Measurements from ENCODE around the gene PRPF6. TPM values are rescaled to one million over a fixed set of nuclear protein-coding genes. Genes with fewer than 3 reads are reported as not detected.

The PRPF6 gene
- total and polyA plus RNA-seq, 2 of the 13 experiments (the other 11 are each of a cell fraction or from before 2014, with no cell fraction given), result 63.7 to 101 TPM

DNA sequence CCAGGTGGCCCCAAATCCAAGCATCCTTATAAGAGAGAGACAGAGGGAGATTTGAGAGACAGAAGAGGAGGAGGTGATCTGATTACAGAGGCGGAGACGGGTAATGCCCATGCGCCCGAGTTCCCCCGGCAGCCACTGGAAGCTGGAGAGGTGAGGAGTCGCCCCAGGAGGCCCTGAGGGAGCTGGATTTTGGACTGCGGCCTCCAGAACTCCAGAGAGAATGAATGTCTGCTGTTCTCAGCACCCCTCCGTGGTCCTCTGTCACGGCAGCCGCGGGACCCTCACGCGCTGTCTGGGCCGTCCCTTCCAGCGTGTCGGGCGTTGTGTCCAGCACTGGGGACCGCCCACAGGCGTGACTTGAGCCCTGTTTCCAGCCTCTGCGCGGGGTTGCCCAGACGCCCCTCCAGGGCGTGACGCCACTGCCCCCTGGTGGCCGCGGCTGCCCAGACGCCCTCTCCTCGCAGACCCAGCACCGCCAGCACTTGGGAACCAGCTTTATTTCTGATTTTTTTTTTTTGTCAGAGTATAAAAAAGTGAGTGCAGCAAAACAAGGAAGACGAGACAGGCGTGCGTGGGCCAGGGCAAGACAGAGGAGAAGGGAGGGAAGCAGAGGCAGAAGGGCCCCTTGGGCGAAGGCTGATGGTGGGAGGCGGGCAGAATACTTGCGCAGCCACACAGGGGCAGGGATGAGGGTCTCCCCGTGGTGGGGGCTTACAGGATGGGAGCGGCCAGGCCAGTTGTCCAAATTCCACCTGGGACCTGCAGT, 7.1 kb upstream of the PRPF6 start (continued):
- TF ChIP-seq SYNCRIP (IDR thresholded peaks at IDR 0.05; ENCODE audit: insufficient read depth, low read depth, low read length) (no peak), ZSCAN12 (CRISPR knock-in tag; IDR thresholded peaks at IDR 0.05) (0 out of 2 replicates have a peak, but pooled peaks have one; percentile 89), ZBTB26 (CRISPR knock-in tag; IDR thresholded peaks at IDR 0.05; ENCODE audit: borderline replicate concordance) (peak; percentile 89), ATAD3A (CRISPR knock-in tag; IDR thresholded peaks at IDR 0.05) (no peak), ATRX (CRISPR knock-in tag; IDR thresholded peaks at IDR 0.05; ENCODE audit: borderline replicate concordance) (no peak), TCF7 (IDR thresholded peaks at IDR 0.05; ENCODE audit: low read depth) (no peak), FOXP1 (IDR thresholded peaks at IDR 0.05) (no peak), FOXP1 (CRISPR knock-in tag; IDR thresholded peaks at IDR 0.05) (peak; percentile 52), MYC (CRISPR knock-in tag; IDR thresholded peaks at IDR 0.05; ENCODE audit: borderline replicate concordance) (peak; percentile 94), SETDB1 (CRISPR knock-in tag; IDR thresholded peaks at IDR 0.05; ENCODE audit: borderline replicate concordance) (no peak), ZNF672 (CRISPR knock-in tag; IDR thresholded peaks at IDR 0.05) (no peak), SNRNP70 (IDR thresholded peaks at IDR 0.05; ENCODE audit: low read depth, low read length) (no peak), ZNF451 (CRISPR knock-in tag; IDR thresholded peaks at IDR 0.05) (peak; percentile 69; the same call in 1 of the 2 replicates), TBL1XR1 (IDR thresholded peaks at IDR 0.05; ENCODE audit: borderline replicate concordance, low read length, partially characterized antibody) (no peak), KMT2B (CRISPR knock-in tag; IDR thresholded peaks at IDR 0.05) (peak; percentile 75), DBP (CRISPR knock-in tag; IDR thresholded peaks at IDR 0.05; ENCODE audit: not compliant biosample characterization) (peak; percentile 60), ERF (CRISPR knock-in tag; IDR thresholded peaks at IDR 0.05) (peak; percentile 93), HES4 (CRISPR knock-in tag; IDR thresholded peaks at IDR 0.05; ENCODE audit: borderline replicate concordance) (peak; percentile 17), ZNF253 (CRISPR knock-in tag; IDR thresholded peaks at IDR 0.05; ENCODE audit: borderline replicate concordance) (no peak; the same call in 1 of the 2 replicates)
- TF ChIP-seq, protein P1, sequence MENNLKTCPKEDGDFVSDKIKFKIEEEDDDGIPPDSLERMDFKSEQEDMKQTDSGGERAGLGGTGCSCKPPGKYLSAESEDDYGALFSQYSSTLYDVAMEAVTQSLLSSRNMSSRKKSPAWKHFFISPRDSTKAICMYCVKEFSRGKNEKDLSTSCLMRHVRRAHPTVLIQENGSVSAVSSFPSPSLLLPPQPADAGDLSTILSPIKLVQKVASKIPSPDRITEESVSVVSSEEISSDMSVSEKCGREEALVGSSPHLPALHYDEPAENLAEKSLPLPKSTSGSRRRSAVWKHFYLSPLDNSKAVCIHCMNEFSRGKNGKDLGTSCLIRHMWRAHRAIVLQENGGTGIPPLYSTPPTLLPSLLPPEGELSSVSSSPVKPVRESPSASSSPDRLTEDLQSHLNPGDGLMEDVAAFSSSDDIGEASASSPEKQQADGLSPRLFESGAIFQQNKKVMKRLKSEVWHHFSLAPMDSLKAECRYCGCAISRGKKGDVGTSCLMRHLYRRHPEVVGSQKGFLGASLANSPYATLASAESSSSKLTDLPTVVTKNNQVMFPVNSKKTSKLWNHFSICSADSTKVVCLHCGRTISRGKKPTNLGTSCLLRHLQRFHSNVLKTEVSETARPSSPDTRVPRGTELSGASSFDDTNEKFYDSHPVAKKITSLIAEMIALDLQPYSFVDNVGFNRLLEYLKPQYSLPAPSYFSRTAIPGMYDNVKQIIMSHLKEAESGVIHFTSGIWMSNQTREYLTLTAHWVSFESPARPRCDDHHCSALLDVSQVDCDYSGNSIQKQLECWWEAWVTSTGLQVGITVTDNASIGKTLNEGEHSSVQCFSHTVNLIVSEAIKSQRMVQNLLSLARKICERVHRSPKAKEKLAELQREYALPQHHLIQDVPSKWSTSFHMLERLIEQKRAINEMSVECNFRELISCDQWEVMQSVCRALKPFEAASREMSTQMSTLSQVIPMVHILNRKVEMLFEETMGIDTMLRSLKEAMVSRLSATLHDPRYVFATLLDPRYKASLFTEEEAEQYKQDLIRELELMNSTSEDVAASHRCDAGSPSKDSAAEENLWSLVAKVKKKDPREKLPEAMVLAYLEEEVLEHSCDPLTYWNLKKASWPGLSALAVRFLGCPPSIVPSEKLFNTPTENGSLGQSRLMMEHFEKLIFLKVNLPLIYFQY (CRISPR knock-in tag; IDR thresholded peaks at IDR 0.05; ENCODE audit: borderline replicate concordance), result peak; percentile 78

Measured in HepG2 (cell line).